ENCODE results near the gene PDLIM3. TPM values are rescaled to one million over a fixed set of nuclear protein-coding genes. Genes with fewer than 3 reads are reported as not detected.

Gene PDLIM3
- polyA plus RNA-seq, 1 donor (not counting 4 experiments of a cell fraction or from before 2014, with no cell fraction given), result not detected

GRCh38 chr4:185469580-185470154 is 65.6 kb downstream of the PDLIM3 start:
- Histone ChIP-seq H3K9me3 (ENCODE audit: control insufficient read depth, low read depth, low read length) (no peaks in the 10 kb centered on the region), H3K36me3 (ENCODE audit: control insufficient read depth in 2 of 2, extremely low read depth in 1 of 2, insufficient read depth in 2 of 2, low read length in 2 of 2) (no peaks in the 10 kb centered on the region), H3K4me3 (ENCODE audit: control insufficient read depth in 2 of 3, extremely low read depth in 1 of 3, insufficient read depth in 2 of 3, low read depth in 1 of 3, low read length in 3 of 3) (no peak overlapping the region), H3K79me2 (ENCODE audit: control insufficient read depth, insufficient read depth, low read length) (no peaks in the 10 kb centered on the region), H3K27me3 (ENCODE audit: control insufficient read depth, extremely low read depth, insufficient read depth, low read length) (peaks cover 19% of the 10 kb centered on the region), H2AFZ (ENCODE audit: control insufficient read depth, low read length) (no peak overlapping the region), H3K9ac (ENCODE audit: control insufficient read depth, extremely low read depth, insufficient read depth, low read length) (no peak overlapping the region), H3K9me1 (ENCODE audit: control insufficient read depth, extremely low read depth, insufficient read depth, low read length) (no peaks in the 10 kb centered on the region), H3K4me2 (ENCODE audit: control insufficient read depth, extremely low read depth, insufficient read depth, low read depth, low read length) (no peak overlapping the region), H3K4me1 (ENCODE audit: control insufficient read depth, extremely low read depth, insufficient read depth, low read length) (peaks cover 9% of the 10 kb centered on the region), H3K27ac (ENCODE audit: control insufficient read depth, insufficient read depth, low read length) (no peak overlapping the region), H4K20me1 (ENCODE audit: control insufficient read depth, extremely low read depth, insufficient read depth, low read length) (no peaks in the 10 kb centered on the region)
- FAIRE-seq (no peak), DNase-seq (ENCODE audit: low read depth, low spot score) (no peak)
- TF ChIP-seq CTCF (optimal IDR thresholded peaks at IDR 0.05 in 1 of 3, IDR thresholded peaks at IDR 0.05 in 1 of 3, conservative IDR thresholded peaks at IDR 0.05 in 1 of 3; ENCODE audit: extremely low read depth in 1 of 3, insufficient read depth in 2 of 3, low read length in 3 of 3) (no peak), EZH2 (IDR thresholded peaks at IDR 0.05; ENCODE audit: low read length) (no peak)
- dilution Hi-C loops (cut with MboI; ENCODE audit: extremely low pct_ligation_motif_present, low sequenced_read_pairs), result no loop called here

GRCh38 chr4:185468999-185469398 is 66.3 kb downstream of the PDLIM3 start:
- Histone ChIP-seq H3K27me3 (ENCODE audit: control insufficient read depth, extremely low read depth, insufficient read depth, low read length) (peaks cover 19% of the 10 kb centered on the region), H3K27ac (ENCODE audit: control insufficient read depth, insufficient read depth, low read length) (no peak overlapping the region), H3K79me2 (ENCODE audit: control insufficient read depth, insufficient read depth, low read length) (no peaks in the 10 kb centered on the region), H3K9ac (ENCODE audit: control insufficient read depth, extremely low read depth, insufficient read depth, low read length) (no peak overlapping the region), H3K4me1 (ENCODE audit: control insufficient read depth, extremely low read depth, insufficient read depth, low read length) (peaks cover 9% of the 10 kb centered on the region), H3K4me2 (ENCODE audit: control insufficient read depth, extremely low read depth, insufficient read depth, low read depth, low read length) (no peak overlapping the region), H3K36me3 (ENCODE audit: control insufficient read depth in 2 of 2, extremely low read depth in 1 of 2, insufficient read depth in 2 of 2, low read length in 2 of 2) (no peaks in the 10 kb centered on the region), H3K4me3 (ENCODE audit: control insufficient read depth in 2 of 3, extremely low read depth in 1 of 3, insufficient read depth in 2 of 3, low read depth in 1 of 3, low read length in 3 of 3) (no peak overlapping the region), H2AFZ (ENCODE audit: control insufficient read depth, low read length) (no peak overlapping the region), H4K20me1 (ENCODE audit: control insufficient read depth, extremely low read depth, insufficient read depth, low read length) (no peaks in the 10 kb centered on the region), H3K9me3 (ENCODE audit: control insufficient read depth, low read depth, low read length) (no peaks in the 10 kb centered on the region), H3K9me1 (ENCODE audit: control insufficient read depth, extremely low read depth, insufficient read depth, low read length) (no peaks in the 10 kb centered on the region)
- dilution Hi-C loops (cut with MboI; ENCODE audit: extremely low pct_ligation_motif_present, low sequenced_read_pairs), result no loop called here
- no peak for FAIRE-seq
- DNase-seq (ENCODE audit: low read depth, low spot score), result no peak
- no peak for TF ChIP-seq EZH2 (IDR thresholded peaks at IDR 0.05; ENCODE audit: low read length)
- no peak for TF ChIP-seq CTCF (optimal IDR thresholded peaks at IDR 0.05 in 1 of 3, IDR thresholded peaks at IDR 0.05 in 1 of 3, conservative IDR thresholded peaks at IDR 0.05 in 1 of 3; ENCODE audit: extremely low read depth in 1 of 3, insufficient read depth in 2 of 3, low read length in 3 of 3)

Data from keratinocyte (primary cell).